Body of pancreas (tissue), 4 donors: ENCODE results near the gene C5orf52. TPM values are rescaled to one million over a fixed set of nuclear protein-coding genes. Genes with fewer than 3 reads are reported as not detected.

Experiments
- ATAC-seq: fragments of 150-250 bp; one replicate; pipeline ENCODE4 v1.9.1; 2016
- DNase-seq, 4 donors: peaks; one replicate each; pipeline ENCODE4 v3.0.0-alpha.2; 2019
- H3K27ac ChIP-seq, 4 donors: fragments of 200-600 bp; sonication (generic); 1 replicate in 3 of 4; 2 replicates in 1 of 4; pipeline versions ENCODE4 v1.5.1 to v1.6.1; 2016 to 2019; ENCODE audit warnings: mild to moderate bottlenecking in 1 of 4, mixed read lengths in 1 of 4, moderate library complexity in 1 of 4
- H3K27me3 ChIP-seq, 2 donors: fragments of 200-600 bp; sonication (generic); one replicate each; pipeline ENCODE4 v1.6.0; 2016; ENCODE audit warnings: mild to moderate bottlenecking in 1 of 2
- H3K36me3 ChIP-seq, 2 donors: fragments of 200-600 bp; sonication (generic); replicated peaks in 1 of 2; 2 replicates each; pipeline ENCODE4 v1.5.1; 2016; ENCODE audit warnings: low read depth in 2 of 2; ENCODE audit not compliant: insufficient read depth in 1 of 2
- H3K4me1 ChIP-seq: fragments of 200-600 bp; sonication (generic); one replicate; pipeline ENCODE4 v1.6.0; 2016
- H3K4me3 ChIP-seq, 2 donors: fragments of 200-600 bp; sonication (generic); 1 replicate in 1 of 2; 2 replicates in 1 of 2; pipeline ENCODE4 v1.5.1; 2016 to 2019
- H3K9me3 ChIP-seq, 3 donors: fragments of 200-600 bp; sonication (generic); 1 replicate in 2 of 3; 2 replicates in 1 of 3; pipeline ENCODE4 v1.5.1; 2016
- POLR2A ChIP-seq, 3 donors: fragments of 450-650 bp; IDR thresholded peaks; one replicate each; pipeline ENCODE4 v1.6.1; 2016; ENCODE audit warnings: antibody characterized with exemption in 3 of 3, mild to moderate bottlenecking in 2 of 3
- WGBS, 2 donors: methylation state at CpG; one replicate each; pipeline ENCODE4 v1.1.5; 2017; 5-methylcytosine and 5-hydroxymethylcytosine counted together
- intact Hi-C: fragments of 100-400 bp; cut with DNase I; formaldehyde crosslinking; loops from one replicate; pipeline ENCODE4 v1.15.1; 2023
- total RNA-seq, 2 donors: library from RNA; depleted of rRNA; stranded (reverse); fragments of >200 nt; gene quantifications; one replicate each; pipeline ENCODE4 v1.1.0, GENCODE V29; 2016
- TF ChIP-seq, protein P1 (sequence below), 7 experiments: fragments of 450-650 bp in 4 of 7; fragments of 200-600 bp in 3 of 7; sonication (generic) in 3 of 7; IDR thresholded peaks; one replicate each; pipeline ENCODE4 v1.5.1; 2016 to 2019; ENCODE audit warnings: antibody characterized with exemption in 7 of 7

Gene C5orf52
- total RNA-seq, 2 donors from 2014 or later, result not detected

DNA sequence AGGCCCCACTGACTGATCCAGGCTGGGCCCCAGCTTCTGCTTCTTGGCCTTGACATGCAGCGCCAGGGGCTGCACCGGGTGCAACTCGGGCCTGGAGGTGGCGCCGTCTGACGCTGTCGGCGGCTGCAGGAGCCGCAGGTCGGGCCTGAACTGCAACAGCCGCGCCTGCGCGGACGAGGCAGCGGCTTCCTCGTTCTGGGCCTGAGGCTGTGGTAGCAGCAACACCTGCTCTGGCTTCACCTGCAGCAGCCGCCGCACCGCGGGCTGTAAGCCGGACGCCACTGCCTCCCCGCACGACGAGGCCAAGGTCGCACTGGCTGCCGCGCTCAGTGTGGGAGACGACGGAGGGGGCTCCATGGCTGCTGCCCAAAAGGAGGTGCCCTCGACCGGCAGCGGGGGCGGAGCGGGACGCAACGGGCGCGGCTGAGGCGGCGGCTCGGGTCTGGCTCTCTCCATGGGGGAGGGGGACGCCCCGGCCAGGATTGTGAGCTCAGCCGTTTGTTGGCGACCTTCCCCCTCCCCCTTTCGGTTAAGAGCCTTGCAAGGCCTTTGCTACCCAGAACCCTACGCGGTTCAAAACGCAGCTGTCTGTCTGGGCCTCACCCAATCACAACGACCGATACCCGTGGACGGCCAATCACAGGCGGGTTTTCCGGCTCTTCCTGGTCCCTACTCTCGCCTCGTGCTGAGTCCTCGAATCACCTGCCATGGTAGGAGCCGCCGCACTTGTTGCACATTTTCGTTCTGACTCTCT is 19.5 kb upstream of the C5orf52 start:
- TF ChIP-seq POLR2A (IDR thresholded peaks at IDR 0.05), result peak in 1 of 3 donors; percentile 32
- TF ChIP-seq, protein P1, sequence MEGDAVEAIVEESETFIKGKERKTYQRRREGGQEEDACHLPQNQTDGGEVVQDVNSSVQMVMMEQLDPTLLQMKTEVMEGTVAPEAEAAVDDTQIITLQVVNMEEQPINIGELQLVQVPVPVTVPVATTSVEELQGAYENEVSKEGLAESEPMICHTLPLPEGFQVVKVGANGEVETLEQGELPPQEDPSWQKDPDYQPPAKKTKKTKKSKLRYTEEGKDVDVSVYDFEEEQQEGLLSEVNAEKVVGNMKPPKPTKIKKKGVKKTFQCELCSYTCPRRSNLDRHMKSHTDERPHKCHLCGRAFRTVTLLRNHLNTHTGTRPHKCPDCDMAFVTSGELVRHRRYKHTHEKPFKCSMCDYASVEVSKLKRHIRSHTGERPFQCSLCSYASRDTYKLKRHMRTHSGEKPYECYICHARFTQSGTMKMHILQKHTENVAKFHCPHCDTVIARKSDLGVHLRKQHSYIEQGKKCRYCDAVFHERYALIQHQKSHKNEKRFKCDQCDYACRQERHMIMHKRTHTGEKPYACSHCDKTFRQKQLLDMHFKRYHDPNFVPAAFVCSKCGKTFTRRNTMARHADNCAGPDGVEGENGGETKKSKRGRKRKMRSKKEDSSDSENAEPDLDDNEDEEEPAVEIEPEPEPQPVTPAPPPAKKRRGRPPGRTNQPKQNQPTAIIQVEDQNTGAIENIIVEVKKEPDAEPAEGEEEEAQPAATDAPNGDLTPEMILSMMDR (IDR thresholded peaks at IDR 0.05), result peak in 4 of 7 experiments; percentile 7 to 22 (median 20)
- H3K27ac ChIP-seq, result no peak overlapping the region
- H3K27me3 ChIP-seq, result no peaks in the 10 kb centered on the region
- ATAC-seq, result peak; percentile 81
- intact Hi-C loops, result no loop called here
- no peak overlapping the region for H3K4me3 ChIP-seq
- 20 to 60% methylated on average over 24 to 62 of the region's 63 CpGs for WGBS, 2 donors
- DNase-seq, result peak; percentile 48 to 73 (median 64)
- peaks cover 9% of the 10 kb centered on the region for H3K4me1 ChIP-seq
- H3K36me3 ChIP-seq, result no peaks in the 10 kb centered on the region
- no peaks in the 10 kb centered on the region for H3K9me3 ChIP-seq

DNA sequence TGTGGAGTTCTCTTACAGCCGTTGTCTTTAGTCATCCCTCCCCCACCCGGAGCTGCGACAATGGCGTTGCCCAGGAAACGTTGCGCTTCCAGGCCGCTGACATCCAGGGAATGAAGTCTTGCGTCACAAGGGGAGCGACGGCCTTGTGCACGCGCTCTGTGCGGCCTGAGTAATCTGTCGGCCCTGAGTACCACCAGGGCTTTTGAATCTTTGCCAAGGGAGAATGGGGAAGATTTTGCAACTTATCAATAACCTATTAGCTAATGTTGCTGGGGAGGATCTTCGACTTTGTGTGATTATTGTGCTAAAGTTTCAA is 19.0 kb upstream of the C5orf52 start, which contains the start of gene SOX30:
SOX30 (minus strand) TSS at position 62 of the 316 bp plus-strand sequence. CDS start 360 bp downstream, outside the sequence.
- no peak within 1 kb of the TSS for H3K4me3 ChIP-seq
- 89 to 90% methylated on average over 15 of the region's 15 CpGs for WGBS, 2 donors
- no peaks in the 10 kb centered on the region for H3K27me3 ChIP-seq
- no peak for DNase-seq
- H3K36me3 ChIP-seq, result no peaks in the 10 kb centered on the region
- no peaks in the 10 kb centered on the region for H3K9me3 ChIP-seq
- H3K27ac ChIP-seq, result no peak within 1 kb of the TSS
- ATAC-seq, result no peak
- TF ChIP-seq POLR2A (IDR thresholded peaks at IDR 0.05), result no peak
- TF ChIP-seq, protein P1 (IDR thresholded peaks at IDR 0.05), result no peak
- intact Hi-C loops, result no loop called here
- H3K4me1 ChIP-seq, result peaks cover 9% of the 10 kb centered on the region

DNA sequence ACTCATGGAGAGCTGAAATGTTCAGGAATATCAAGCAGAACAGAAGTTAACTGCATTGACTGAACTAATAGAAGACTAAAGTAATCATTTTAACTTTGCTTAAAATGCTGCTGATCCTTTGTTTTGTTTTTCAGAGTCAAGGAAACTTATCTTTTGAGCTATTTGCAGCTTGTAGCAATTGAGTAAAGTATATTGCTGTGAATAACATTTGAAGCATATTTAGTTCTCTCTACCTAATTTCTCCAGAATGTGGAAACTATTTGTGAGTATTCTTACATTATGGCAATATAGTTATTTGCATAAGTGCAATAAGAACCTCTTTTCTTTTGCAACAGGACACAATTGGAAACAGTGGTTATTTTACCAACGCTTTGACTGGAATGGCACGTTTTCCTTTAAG is 13.8 kb upstream of the C5orf52 start:
- intact Hi-C loops, result no loop called here
- ATAC-seq, result no peak
- H3K4me3 ChIP-seq, result no peak overlapping the region

DNA sequence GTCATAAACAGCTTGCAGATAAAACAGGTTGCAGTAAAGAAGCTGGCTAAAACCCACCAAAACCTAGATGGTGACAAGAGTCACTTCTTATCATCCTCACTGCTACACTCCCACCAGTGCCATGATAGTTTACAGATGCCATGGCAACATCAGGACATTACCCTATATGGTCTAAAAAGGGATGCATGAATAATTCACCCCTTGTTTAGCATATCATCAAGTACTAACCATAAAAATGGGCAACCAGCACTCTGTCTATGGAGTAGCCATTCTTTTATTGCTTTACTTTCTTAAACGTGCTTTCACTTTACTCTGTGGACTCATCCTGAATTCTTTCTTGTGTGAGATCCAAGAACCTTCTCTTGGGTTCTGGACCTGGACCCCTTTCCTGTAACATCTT is 12.4 kb upstream of the C5orf52 start:
- H3K27me3 ChIP-seq, result no peaks in the 10 kb centered on the region
- no peaks in the 10 kb centered on the region for H3K36me3 ChIP-seq
- TF ChIP-seq, protein P1 (IDR thresholded peaks at IDR 0.05), result no peak
- TF ChIP-seq POLR2A (IDR thresholded peaks at IDR 0.05), result no peak
- H3K4me1 ChIP-seq, result no peaks in the 10 kb centered on the region
- 35 to 52% methylated on average over 1 of the region's 1 CpG for WGBS, 2 donors
- no peak overlapping the region for H3K27ac ChIP-seq
- H3K4me3 ChIP-seq, result no peak overlapping the region
- DNase-seq, result no peak
- intact Hi-C loops, result no loop called here
- no peak for ATAC-seq
- no peaks in the 10 kb centered on the region for H3K9me3 ChIP-seq

More for the DNA sequence above, 13.8 kb upstream of the C5orf52 start:
- TF ChIP-seq POLR2A (IDR thresholded peaks at IDR 0.05), result no peak
- TF ChIP-seq, protein P1 (IDR thresholded peaks at IDR 0.05), result no peak
- Histone ChIP-seq H3K27ac (no peak overlapping the region), H3K4me1 (no peaks in the 10 kb centered on the region), H3K9me3 (no peaks in the 10 kb centered on the region), H3K36me3 (no peaks in the 10 kb centered on the region), H3K27me3 (no peaks in the 10 kb centered on the region)
- 65 to 81% methylated on average over 2 of the region's 2 CpGs for WGBS, 2 donors
- no peak for DNase-seq
